NCI-H748 (cell line): ENCODE results near the gene PSG1.
"Not testable (repeated sequence)": the region's sequence is repeated elsewhere in the genome, so short reads cannot be mapped to it uniquely, and the experiment has no call there.

Source experiments
- DNase-seq: peaks from one replicate; lab custom pipeline; 2025; ENCODE audit not compliant: unreplicated experiment; lab: John Stamatoyannopoulos, UW

The PSG1 gene

GRCh38 chr19:42882010-42882409 lies 2.5 kb upstream of the PSG1 start:
- DNase-seq, result not testable (repeated sequence)

DNA sequence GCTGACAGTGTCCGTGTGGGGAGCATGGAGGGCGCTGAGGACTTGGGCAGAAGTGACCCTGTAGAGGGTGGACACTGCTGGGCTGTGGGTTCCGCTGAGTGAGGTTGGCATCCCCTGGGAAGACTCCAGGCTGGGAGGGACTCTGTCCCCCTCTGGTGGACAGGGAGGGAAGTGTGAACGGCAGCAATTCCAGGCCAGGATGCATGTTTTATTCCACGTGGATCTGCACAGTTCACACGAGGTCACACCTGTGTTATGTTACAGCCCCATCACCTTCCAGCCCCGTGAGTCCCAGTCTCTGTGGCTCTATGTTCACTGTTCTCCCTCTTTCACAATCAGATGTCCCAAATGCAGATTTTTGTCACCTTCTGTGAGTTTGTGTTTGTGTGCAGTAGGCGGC lies 1.8 kb upstream of the PSG1 start:
- peak; percentile 32 for DNase-seq

DNA sequence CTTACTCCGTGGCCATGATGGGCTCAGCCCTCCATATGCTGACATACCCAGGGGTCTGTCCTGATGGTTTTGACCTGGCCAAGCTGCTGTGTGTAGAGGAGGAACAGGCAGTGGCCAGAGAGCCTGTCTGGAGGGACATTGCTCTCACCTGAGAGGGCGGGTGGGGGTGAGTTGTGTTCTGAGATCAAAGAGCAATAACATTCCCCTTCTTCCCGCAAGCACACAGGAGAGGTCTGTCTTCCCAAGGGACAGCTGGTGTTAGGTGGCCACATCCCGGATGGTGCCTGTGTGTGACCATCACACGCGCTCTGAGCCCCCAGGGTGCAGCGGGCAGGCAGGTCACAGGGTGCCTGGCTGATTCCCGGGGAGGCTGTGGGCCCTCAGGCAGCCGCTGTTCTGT lies 1.1 kb upstream of the PSG1 start:
- not testable (repeated sequence) for DNase-seq

- DNase-seq, result not testable (repeated sequence)
Observed at GRCh38 chr19:42876596-42876995, 2.9 kb downstream of the PSG1 start.

DNA sequence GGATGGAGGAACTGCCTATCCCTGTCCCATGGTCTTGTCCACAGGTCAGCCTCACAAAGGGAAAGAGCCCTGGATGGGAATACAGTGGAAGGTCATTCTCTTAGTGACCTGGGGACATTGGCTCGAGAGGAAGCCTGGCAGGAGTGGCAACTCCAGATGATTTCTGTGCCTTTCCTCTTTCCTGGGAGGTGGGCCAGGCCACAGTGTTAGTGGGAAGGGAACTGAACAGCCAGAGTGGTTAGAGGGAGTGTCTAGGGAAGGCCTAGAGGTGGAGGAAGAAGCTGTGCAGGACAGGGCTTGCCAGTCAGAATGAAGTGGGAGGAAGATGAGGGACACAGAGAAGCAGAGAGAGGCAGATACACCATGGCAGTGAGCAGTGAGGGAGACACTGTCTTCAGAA lies 3.6 kb downstream of the PSG1 start:
- not testable (repeated sequence) for DNase-seq

DNA sequence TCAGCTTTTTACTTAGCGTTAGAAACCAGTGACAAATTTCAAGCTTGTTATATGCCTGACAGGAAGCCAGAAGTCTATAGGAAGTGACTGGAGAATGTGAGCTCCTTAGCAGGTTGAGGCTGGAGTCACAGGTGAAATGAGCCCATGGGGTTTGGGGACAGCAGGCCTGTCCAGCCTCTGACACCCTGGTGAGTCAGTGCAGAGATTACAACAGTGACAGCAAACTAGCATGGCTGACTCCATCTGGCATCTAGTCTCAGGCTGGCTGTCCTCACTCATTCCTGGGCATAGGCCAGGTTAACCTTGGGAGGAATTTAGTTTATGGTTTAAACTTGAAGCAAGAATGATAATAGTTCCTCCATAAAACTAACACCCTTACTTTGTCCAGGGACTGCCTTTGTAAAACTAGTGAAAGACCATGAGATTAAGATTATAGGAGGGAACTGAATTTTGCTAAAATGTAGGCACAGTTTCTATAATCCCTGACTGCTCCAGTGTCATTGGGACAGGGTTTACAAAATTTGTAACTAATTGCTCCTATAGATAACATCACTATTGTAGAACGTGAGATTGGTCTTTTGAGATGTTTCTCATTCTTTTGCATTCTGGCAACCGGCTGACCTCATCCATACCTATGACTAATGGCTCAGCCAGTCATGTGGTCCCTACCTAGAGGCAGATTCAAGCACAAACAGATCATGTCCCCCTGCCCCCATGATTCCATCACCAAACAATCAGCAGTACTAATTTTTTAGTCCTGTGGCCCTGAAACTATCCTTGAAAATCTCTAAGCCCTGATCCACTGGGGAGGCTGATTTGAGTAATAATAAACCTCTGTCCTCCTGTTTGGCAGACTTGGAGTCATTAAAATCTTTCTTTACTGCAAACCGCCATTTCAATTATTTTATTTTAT lies 4.4 kb downstream of the PSG1 start:
- DNase-seq, result not testable (repeated sequence)

DNA sequence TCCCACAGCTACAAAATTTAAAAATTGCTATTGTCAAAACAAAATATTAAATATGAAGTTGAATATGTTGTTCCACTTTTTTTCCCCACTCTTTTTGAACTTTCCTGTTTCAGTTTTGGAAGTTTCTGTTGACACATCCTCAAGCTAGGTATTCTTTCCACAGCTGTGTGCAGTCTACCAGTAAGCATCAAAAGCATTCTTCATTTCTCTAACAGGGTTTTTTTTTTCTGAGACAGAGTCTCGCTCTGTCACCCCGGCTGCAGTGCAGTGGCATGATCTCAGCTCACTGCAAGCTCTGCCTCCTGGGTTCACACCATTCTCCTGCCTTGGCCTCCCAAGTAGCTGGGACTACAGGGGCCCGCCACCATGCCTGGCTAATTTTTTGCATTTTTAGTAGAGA lies 5.4 kb downstream of the PSG1 start:
- DNase-seq, result not testable (repeated sequence)

DNA sequence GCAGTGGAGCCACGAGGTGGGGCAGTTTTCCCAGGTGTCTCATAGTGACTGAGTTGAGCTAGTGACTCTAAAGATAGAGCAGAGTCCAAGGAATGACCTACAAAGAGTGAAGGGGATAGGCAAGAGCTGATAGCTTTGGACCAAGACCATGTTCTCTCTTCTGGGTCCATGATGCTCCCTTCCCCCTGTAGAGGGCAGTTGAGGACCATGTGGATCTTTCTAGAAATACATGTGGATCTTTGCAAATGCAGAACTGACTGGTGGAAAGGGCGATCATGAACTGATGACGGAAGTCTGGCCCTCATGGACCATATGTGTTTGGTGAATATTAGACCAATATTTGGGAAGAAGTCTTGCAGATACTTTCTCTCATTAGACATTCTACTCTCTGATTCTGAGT lies 6.9 kb downstream of the PSG1 start:
- no peak for DNase-seq

DNA sequence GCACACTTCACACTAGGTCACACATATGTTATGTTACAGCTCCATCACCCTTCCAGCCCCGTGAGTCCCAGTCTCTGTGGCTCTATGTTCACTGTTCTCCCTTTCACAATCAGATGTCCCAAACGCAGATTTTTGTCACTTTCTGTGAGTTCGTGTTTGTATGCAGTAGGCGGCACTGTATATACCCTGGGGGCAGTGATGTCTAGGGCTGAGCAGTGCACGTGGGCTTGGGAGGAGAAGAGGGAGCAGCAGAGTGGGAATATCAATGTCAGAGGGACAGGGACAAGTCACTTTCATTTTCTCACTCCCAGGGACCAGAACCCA lies 22.0 kb downstream of the PSG1 start:
- DNase-seq, result no peak

- DNase-seq, result peak; percentile 46
Observed at GRCh38 chr19:42856866-42857543, 22.5 kb downstream of the PSG1 start.

DNA sequence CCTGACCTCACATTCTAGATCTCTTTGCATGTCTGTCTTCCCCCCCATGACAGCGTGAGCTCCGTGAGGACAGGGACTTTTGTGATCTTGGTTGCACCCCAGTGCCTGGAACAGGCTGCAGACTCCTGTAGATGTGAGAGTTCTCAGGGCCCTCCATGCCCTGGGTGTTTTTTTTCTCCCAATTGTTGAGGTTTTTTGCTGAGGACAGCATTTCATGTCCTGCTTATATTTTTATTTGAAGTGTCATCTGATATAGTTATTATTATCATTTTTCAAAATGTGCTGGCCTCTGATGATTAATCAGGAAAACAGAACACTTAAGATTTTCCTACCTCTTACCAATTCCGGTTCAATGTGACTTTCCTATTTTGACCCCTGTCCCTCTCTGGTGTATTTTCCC lies 24.8 kb downstream of the PSG1 start:
- not testable (repeated sequence) for DNase-seq

GRCh38 chr19:42853231-42853630 lies 26.3 kb downstream of the PSG1 start:
- not testable (repeated sequence) for DNase-seq

DNA sequence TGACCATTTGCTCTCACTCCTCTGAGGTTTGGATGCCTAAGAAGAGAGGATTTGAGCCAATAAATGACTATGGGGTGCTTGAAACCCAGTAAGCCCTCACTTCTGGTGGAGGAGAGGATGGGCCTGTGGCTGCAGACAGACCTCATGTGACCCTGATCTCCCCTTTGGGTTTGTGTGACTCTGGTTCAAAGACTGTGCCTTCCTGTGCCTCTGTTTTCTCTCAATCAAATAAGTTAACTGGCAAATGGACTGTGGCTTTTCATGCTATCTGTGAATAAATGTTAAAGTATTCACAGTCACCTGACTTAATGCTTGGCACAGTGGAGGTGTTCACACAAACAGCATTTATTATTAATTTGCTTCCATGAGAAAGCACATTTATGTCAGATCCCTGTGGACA lies 26.7 kb downstream of the PSG1 start:
- not testable (repeated sequence) for DNase-seq

GRCh38 chr19:42851718-42852280 lies 27.7 kb downstream of the PSG1 start:
- DNase-seq, result not testable (repeated sequence)

- no peak for DNase-seq
Observed at GRCh38 chr19:42850981-42851717, 28.4 kb downstream of the PSG1 start.

GRCh38 chr19:42846597-42846996 lies 32.9 kb downstream of the PSG1 start:
- no peak for DNase-seq

DNA sequence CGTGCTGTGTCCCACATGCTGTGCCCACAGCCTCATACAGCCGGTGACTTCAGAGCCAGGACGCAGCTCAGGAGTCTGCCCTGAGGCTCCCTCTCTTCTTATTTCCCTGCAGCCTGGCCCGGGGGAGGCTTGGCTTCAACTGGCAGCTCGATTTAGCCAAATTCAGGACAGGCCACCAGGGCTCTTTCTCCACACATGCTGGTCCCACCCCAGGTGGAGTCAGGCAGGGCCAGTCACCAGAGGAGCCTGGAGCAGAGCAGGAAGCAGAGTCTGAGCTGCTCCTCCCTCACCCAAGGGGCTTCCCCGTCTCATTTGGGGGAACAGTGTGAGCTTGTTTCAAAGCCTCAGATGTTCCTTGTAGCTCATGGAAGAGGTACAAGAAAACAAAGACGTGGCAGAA lies 35.9 kb downstream of the PSG1 start:
- DNase-seq, result not testable (repeated sequence)

- DNase-seq, result not testable (repeated sequence)
Observed at GRCh38 chr19:42832746-42833442, 46.6 kb downstream of the PSG1 start.

DNA sequence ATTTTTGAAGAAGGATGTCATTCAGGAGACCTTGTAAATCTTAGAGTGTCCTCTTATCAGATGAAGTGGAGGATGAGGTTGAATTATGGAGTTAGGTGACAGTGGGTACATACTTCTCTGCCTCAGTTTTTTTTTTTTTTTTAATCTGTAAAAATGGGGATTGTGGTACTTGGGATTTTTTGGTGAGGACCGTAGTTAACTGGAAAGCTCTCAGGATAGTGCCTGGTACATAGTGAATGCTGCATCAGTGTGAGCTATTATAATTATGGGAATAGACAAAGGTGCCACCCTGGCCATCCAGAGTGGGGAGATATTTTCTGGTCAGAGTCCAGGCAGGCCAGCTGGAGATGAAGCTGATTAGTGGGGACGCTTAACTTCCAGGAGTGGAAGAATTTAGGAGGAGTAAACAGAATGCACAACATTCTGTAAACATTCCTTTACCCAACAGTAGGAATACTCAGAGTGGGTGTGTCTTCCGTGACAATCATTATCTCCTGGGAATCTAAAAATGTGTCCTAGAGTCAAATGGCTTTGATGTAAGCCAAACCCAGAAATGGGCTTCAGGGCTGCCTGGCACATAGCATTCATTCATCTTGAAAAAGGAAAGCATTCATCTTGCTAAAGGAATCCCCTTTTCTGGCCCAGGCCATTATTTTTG lies 47.4 kb downstream of the PSG1 start:
- DNase-seq, result not testable (repeated sequence)
